PC-9 (cell line): ENCODE data around the gene RAB42.

Source experiments
- EZH2 ChIP-seq: fragments of 200-600 bp; sonication (generic); IDR thresholded peaks from 2 replicates; pipeline ENCODE4 v1.8.0; 2017; ENCODE audit warnings: antibody characterized with exemption, low read depth
- TF ChIP-seq, protein P1 (sequence below): fragments of 200-600 bp; sonication (generic); conservative IDR thresholded peaks from 2 replicates; pipeline ENCODE4 v1.6.1; 2017; ENCODE audit warnings: mixed run types, antibody characterized with exemption, mild to moderate bottlenecking, moderate library complexity

- TF ChIP-seq, protein P1, sequence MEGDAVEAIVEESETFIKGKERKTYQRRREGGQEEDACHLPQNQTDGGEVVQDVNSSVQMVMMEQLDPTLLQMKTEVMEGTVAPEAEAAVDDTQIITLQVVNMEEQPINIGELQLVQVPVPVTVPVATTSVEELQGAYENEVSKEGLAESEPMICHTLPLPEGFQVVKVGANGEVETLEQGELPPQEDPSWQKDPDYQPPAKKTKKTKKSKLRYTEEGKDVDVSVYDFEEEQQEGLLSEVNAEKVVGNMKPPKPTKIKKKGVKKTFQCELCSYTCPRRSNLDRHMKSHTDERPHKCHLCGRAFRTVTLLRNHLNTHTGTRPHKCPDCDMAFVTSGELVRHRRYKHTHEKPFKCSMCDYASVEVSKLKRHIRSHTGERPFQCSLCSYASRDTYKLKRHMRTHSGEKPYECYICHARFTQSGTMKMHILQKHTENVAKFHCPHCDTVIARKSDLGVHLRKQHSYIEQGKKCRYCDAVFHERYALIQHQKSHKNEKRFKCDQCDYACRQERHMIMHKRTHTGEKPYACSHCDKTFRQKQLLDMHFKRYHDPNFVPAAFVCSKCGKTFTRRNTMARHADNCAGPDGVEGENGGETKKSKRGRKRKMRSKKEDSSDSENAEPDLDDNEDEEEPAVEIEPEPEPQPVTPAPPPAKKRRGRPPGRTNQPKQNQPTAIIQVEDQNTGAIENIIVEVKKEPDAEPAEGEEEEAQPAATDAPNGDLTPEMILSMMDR, result peak; percentile 75
- TF ChIP-seq EZH2, result no peak
These were observed 10.7 kb downstream of the RAB42 start for GRCh38 chr1:28602536-28603439.
